Amniotic epithelial cell (primary cell): ENCODE measurements around the gene SCAP.

Experiments used
- DNase-seq: peaks from one replicate; pipeline ENCODE4 v3.0.0-alpha.2; 2010; ENCODE audit warnings: low read depth

Gene SCAP

DNA sequence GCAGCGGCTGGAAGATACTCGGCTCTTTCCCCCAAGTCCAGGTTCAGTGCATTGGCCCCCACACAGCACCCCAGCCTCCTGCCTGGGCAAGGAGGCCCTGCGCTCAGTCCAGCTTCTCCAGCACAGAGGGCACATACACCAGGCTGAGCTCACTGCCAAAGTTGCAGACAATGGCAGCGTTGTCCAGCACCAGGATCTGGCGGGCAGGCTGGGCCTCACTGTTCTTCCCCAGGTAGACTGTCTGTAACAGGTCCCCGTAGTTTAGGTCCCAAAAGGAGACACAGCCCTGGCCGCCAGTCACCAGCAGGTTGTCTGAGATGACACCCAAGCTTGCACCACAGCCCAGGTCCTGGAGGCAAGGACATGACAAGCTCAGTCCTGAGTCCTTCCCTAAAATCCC, 62.0 kb downstream of the SCAP start:
- DNase-seq, result no peak

DNA sequence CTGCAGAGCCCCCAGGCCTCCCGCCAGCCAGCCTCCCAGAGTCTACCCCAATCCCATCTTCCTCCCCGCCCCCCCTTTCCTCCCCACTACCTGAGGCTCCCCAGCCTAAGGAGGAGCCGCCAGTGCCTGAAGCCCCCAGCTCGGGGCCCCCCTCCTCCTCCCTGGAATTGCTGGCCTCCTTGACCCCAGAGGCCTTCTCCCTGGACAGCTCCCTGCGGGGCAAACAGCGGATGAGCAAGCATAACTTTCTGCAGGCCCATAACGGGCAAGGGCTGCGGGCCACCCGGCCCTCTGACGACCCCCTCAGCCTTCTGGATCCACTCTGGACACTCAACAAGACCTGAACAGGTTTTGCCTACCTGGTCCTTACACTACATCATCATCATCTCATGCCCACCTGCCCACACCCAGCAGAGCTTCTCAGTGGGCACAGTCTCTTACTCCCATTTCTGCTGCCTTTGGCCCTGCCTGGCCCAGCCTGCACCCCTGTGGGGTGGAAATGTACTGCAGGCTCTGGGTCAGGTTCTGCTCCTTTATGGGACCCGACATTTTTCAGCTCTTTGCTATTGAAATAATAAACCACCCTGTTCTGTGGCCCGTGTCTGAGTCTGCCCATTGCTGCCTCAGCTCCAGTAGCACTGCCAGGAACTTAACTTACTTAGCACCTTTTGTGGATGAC, 62.8 kb downstream of the SCAP start:
- no peak for DNase-seq

DNA sequence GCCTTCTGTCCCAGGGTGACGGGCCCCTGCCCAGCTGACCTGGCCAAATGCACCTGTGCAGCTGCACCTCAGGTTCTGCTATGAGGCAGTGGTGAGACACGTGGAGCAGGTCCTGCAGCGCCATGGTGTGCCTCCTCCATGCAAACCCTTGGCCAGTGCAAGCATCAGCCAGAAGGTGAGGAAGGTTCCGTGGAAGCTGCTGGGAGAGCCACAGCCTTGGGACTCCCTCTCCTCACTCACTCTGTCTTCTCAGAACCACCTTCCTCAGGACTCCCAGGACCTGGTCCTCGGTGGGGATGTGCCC, 63.3 kb downstream of the SCAP start:
- DNase-seq, result no peak

DNA sequence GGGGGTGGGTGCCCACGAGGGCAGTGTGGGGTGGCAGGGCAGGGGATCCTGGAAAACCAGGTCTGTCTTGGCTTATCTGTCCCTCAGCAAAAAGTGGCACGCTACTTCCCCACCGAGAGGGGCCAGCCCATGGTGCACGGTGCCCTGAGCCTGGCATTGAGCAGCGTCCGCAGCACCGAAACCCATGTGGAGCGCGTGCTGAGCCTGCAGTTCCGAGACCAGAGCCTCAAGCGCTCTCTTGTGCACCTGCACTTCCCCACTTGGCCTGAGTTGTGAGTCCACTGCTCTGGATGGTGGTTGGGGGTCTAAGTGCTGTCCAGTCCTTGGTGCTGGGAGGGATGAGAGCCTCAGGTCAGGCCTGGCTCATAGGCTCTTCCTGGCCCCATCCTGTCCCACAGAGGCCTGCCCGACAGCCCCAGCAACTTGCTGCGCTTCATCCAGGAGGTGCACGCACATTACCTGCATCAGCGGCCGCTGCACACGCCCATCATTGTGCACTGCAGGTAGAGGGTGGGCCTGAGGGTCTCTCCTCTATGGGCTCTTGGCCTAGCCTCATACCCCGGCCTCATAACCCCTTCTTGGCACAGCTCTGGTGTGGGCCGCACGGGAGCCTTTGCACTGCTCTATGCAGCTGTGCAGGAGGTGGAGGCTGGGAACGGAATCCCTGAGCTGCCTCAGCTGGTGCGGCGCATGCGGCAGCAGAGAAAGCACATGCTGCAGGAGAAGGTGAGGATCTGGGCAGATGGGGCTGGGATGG, 63.9 kb downstream of the SCAP start:
- no peak for DNase-seq

DNA sequence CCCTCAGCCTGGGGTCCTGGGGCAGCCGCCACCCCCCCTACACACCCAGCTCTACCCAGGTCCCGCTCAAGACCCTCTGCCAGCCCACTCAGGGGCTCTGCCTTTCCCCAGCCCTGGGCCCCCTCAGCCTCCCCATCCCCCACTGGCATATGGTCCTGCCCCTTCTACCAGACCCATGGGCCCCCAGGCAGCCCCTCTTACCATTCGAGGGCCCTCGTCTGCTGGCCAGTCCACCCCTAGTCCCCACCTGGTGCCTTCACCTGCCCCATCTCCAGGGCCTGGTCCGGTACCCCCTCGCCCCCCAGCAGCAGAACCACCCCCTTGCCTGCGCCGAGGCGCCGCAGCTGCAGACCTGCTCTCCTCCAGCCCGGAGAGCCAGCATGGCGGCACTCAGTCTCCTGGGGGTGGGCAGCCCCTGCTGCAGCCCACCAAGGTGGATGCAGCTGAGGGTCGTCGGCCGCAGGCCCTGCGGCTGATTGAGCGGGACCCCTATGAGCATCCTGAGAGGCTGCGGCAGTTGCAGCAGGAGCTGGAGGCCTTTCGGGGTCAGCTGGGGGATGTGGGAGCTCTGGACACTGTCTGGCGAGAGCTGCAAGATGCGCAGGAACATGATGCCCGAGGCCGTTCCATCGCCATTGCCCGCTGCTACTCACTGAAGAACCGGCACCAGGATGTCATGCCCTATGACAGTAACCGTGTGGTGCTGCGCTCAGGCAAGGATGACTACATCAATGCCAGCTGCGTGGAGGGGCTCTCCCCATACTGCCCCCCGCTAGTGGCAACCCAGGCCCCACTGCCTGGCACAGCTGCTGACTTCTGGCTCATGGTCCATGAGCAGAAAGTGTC, 64.7 kb downstream of the SCAP start:
- DNase-seq, result no peak

DNA sequence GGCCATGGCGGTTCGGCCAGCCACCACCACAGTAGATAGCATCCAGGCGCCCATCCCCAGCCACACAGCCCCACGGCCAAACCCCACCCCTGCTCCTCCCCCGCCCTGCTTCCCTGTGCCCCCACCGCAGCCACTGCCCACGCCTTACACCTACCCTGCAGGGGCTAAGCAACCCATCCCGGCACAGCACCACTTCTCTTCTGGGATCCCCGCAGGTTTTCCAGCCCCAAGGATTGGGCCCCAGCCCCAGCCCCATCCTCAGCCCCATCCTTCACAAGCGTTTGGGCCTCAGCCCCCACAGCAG, 65.4 kb downstream of the SCAP start:
- no peak for DNase-seq

DNA sequence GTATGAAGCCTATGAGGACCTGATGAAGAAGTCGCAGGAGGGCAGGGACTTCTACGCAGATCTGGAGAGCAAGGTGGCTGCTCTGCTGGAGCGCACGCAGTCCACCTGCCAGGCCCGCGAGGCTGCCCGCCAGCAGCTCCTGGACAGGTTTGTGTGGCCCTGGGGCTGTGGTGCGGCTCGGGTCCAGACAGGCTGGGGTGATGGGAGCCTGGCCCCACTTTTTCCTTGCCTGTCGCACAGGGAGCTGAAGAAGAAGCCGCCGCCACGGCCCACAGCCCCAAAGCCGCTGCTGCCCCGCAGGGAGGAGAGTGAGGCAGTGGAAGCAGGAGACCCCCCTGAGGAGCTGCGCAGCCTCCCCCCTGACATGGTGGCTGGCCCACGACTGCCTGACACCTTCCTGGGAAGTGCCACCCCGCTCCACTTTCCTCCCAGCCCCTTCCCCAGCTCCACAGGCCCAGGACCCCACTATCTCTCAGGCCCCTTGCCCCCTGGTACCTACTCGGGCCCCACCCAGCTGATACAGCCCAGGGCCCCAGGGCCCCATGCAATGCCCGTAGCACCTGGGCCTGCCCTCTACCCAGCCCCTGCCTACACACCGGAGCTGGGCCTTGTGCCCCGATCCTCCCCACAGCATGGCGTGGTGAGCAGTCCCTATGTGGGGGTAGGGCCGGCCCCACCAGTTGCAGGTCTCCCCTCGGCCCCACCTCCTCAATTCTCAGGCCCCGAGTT, 65.9 kb downstream of the SCAP start:
- DNase-seq, result no peak

DNA sequence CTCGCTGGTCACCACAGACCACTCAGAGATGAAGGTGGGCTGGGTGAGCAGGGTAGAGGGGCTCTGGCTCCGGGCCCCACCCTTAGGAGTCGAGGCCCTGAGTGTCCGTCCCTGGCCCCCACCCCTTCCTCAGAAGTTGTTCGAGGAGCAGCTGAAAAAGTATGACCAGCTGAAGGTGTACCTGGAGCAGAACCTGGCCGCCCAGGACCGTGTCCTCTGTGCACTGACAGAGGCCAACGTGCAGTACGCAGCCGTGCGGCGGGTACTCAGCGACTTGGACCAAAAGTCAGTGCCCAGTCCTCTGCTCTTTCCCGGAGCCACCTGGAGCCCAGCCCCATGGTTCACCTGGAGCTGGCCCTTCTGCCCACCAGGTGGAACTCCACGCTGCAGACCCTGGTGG, 66.5 kb downstream of the SCAP start:
- no peak for DNase-seq

DNA sequence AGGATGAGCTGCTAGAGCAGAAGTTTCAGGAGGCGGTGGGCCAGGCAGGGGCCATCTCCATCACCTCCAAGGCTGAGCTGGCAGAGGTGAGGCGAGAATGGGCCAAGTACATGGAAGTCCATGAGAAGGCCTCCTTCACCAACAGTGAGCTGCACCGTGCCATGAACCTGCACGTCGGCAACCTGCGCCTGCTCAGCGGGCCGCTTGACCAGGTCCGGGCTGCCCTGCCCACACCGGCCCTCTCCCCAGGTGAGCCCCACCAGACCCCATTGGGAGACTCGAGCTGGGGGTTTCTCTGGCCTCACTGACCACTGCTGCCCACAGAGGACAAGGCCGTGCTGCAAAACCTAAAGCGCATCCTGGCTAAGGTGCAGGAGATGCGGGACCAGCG, 66.9 kb downstream of the SCAP start:
- DNase-seq, result no peak

DNA sequence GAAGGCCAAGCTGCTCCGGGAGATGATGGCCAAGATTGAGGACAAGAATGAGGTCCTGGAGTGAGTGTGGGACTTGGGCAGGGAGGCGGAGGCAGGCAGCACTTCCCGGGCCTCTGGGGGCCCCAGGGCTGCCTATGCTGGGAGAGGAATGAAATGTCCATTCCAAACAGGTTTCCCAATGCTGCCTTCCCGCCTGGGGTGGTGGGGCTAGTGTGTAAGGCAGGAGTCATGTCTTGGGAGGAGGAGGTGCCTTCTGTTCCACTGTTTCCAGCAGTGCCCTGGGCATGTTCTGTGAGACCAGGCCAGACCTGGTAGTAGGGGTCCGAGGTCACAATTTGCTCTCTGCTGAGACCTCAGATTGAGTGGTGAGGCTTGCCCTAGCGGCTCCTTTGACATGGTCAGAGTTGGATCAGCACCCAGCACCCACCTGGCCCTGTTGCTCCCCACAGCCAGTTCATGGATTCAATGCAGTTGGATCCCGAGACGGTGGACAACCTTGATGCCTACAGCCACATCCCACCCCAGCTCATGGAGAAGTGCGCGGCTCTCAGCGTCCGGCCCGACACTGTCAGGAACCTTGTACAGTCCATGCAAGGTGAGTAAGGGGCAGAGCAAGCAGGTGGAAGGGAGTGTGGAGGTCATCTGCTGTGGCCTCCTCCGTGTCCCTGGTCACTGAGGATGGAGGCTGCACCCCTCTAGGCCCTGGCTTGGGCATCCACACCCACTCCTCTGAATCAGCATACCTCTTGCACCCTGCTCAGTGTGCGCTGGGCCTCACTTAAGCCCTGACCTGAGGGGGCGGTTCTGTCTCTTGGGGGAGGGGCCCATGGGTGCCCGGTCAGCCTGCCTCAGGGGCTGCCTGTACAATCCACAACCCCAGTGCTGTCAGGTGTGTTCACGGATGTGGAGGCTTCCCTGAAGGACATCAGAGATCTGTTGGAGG, 67.6 kb downstream of the SCAP start:
- DNase-seq, result peak; percentile 17

DNA sequence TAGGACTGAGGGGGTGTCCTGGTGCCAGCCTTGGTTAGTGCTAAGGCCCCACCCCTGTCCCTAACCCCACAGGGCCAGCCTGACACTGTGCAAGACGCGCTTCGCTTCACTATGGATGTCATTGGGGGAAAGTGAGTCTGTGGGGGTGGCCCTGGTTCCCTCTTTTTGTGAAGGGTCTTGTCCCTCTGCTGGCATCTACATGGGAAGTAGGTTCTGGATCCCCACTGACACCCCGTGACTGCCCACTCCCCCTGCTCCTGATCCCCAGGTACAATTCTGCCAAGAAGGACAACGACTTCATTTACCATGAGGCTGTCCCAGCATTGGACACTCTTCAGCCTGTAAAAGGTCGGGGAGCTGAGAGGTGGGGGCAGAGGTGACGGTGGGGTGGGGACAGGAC, 68.5 kb downstream of the SCAP start:
- no peak for DNase-seq

DNA sequence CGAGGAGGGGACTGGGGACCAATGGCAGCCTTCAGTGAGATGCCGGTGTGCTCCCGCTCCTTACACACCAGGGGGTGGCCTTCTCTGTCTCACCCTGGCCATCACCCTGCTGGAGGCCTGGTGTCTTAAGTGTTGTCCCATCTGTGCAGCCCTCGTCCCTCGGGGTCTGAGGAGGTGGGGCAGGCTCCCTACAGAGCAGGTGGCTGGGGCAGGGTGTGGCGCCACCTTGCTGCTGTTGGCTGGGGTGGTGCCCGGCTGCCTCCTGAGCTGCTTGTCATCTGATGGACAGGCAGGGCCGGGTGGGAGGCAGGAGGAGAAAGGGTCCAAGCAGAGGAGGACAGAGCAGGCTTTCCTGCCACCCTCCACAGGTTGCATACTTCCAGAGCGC, 69.0 kb downstream of the SCAP start:
- no peak for DNase-seq

DNA sequence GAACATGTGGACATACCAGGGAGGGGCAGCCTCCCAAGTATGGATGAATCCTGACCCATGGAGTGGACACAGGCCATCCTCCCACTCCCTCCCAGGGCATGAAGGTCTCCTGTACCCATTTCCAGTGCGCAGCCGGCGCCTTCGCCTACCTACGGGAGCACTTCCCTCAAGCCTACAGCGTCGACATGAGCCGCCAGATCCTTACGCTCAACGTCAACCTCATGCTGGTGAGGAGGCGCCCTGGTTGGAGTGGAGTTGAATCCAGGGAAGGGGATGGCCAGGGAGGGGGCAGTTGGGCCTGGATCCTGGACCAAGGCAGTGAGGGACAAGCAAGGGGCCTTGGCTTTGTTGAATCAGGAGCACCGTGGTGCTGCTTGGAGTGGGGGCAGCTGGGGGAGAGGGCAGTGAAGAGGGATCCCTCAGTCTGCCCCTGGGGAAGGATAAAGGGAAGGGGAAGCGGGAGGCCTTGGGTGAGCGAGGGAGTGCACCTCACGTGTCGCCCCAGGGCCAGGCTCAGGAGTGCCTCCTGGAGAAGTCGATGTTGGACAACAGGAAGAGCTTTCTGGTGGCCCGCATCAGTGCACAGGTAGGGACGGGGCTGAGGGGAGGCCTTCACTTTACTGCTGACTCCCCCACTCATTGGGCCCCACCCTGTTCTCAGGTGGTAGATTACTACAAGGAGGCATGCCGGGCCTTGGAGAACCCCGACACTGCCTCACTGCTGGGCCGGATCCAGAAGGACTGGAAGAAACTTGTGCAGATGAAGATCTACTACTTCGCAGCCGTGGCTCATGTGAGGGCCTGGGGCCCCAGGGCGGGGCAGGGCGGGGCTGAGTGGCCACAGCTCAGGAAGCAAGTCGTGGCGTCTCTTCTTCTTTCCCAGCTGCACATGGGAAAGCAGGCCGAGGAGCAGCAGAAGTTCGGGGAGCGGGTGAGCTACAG, 69.7 kb downstream of the SCAP start:
- no peak for DNase-seq

DNA sequence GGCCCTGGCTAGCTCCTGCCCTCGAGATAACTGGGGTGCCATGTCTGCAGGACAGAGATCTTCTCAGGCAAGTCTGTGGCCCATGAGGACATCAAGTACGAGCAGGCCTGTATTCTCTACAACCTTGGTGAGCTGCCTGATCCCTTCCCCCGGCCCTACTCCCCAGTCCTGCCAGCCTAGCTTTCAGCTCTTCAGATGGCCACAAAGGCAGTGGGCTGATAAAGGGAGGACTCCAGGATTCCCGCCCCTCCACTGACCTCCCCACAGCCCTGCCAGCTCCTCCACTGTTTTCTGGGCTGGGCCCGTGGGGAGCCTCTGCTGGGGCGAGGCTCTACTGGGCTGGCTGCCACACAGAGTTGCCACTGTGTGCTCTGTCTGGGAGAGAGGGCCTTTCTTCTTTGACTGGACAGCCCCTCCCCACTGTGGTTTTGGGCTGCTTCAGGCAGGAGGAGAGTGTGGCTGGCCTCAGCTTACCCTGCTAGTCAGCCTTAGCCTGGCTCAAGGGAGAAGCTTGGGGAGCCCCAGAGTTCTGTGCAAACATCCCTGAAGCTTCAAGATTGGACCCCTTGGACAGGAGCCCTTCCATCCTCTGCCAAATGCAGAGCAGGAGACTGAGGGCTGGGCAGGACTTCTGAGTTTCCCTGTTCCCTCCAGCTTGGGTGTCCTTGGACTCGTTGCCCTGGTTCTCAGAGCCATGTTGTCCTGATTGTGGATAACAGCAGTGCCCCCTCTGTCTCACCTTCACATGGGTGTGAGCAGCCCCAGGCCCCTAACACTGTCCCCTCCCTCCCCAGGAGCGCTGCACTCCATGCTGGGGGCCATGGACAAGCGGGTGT, 70.6 kb downstream of the SCAP start:
- peak; percentile 60 for DNase-seq

DNA sequence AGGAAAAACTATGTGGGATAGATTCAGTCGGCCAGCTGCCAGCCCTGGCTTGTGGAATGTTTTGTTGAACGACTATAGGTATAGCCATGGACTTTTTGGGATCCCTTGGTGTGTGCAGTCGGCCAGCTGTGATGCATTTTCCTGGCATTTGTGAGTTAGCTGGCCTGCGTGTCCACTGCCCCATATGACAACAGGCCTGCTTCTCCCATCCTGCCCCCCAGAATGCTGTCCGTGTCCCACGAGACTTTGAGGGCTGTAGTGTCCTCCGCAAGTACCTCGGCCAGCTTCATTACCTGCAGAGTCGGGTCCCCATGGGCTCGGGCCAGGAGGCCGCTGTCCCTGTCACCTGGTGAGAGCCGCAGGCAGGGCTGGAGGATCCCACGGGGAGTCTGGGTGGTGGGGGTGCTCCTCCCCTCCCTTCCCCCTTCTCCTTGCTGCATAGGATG, 71.3 kb downstream of the SCAP start:
- no peak for DNase-seq

DNA sequence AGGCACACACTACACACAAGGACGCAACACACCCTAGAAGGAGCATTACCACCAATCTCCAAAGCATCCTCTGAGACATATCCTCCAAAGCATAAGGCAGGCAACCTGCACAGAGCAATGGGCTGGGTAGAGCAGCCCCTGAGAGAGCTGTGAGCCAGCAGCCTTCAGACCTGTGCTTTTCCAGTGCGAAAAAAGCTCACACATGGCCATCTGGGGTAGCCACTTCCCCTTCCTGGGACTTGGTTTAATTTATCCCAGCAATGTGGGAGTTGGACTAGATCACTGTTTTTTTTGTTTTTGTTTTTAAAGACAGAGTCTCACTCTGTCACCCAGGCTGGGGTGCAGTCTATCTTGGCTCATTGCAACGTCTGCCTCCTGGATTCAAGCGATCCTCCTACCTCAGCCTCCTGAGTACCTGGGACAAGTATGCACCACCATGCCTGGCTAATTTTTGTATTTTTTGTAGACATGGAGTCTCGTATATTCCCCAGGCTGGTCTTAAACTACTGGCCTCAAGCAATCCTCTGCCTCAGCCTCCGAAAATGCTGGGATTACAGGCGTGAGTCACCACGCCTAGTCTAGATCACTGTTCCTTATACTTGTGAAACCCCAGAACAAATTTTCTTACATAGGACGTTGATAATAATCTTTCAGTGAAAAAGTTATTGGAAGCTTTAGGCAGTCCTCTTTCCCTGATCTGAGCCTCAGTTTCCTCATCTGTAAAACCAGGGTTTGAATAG, 76.0 kb downstream of the SCAP start:
- DNase-seq, result peak; percentile 70

DNA sequence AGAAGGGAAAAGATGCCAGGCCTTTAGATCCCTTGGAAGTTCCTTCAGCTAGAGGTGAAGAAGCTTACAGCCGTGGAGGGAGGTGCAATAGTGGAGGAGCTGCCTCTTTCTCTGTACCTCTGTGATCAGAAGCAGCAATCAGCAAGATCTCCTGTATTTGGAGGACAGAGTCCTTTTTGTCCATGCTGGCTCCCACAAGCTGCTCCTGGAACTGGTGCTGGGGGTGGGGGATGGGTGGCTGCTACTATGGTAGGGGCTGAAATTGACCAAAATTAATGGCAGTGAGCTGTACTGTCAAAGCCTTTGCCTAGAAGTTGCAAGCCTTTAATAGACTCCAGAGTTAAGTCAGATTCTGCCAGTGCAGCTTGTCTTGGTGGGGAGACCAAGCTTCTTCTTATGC, 76.7 kb downstream of the SCAP start:
- DNase-seq, result no peak

DNA sequence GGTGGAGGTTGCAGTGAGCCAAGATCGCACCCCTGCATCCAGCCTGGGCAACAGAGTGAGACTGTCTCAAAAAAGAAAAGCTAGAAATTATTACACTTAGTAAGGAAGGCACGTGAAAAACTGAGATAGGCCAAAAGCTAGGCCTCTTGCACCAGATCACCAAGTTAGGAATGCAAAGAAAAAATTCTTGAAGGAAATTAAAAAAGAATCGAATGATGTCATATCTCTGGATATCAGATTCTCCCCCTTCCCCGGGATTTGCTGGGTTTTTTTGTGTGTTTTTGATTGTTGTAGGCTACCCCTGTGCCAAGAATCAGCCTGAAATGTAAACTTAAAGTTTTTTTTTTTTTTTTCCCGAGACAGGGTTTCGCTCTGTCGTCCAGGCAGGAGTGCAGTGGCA, 77.5 kb downstream of the SCAP start:
- no peak for DNase-seq

DNA sequence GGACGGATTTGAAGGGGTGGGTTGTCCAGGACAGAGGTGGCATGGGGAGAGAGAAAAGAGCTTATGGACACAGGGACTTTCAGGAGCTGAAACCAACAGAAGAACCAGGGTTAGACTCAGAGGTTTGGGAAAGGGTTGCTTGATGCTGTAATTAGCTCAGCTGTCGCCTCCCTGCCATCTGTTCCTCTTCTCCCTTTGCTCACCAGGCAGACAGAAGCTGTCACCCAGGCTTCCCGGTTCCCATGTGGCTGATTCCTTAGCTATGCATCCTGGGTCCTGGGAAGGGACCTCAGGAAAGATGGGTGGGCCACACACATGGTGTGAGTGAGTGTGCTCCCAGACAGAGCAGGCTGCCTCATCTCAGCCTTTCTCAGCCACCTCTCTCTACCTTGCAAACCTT, 80.9 kb downstream of the SCAP start:
- DNase-seq, result no peak
